Mesodermal cell (in vitro differentiated cells): ENCODE results near the gene LYPD4.

Experiments used
- H3K27ac ChIP-seq: 2 replicates; pipeline ENCODE4 v1.7.0; 2013; ENCODE audit warnings: mild to moderate bottlenecking, low read depth, low read length, moderate library complexity; ENCODE audit not compliant: severe bottlenecking
- H3K36me3 ChIP-seq: 2 replicates; pipeline ENCODE4 v1.7.1; 2013; ENCODE audit warnings: mild to moderate bottlenecking, low read length, moderate library complexity; ENCODE audit not compliant: control insufficient read depth, insufficient read depth
- H3K4me1 ChIP-seq: one replicate; pipeline ENCODE4 v1.7.1; 2013; ENCODE audit warnings: mild to moderate bottlenecking, low read length; ENCODE audit not compliant: insufficient read depth, control insufficient read depth, poor library complexity, severe bottlenecking
- H3K4me3 ChIP-seq: 2 replicates; pipeline ENCODE4 v1.7.0; 2013; ENCODE audit warnings: low read length, control low read depth, mild to moderate bottlenecking; ENCODE audit not compliant: insufficient read depth, poor library complexity, severe bottlenecking; ENCODE audit errors: extremely low read depth
- H3K9me3 ChIP-seq: 2 replicates; pipeline ENCODE4 v1.7.1; 2013; ENCODE audit warnings: mild to moderate bottlenecking, low read length, moderate library complexity; ENCODE audit not compliant: control insufficient read depth
- WGBS, 2 experiments: methylation state at CpG; one replicate each; pipeline ENCODE4 v1.1.5; 2013; ENCODE audit warnings: missing lambda C conversion rate in 2 of 2; ENCODE audit not compliant: insufficient coverage in 2 of 2; 5-methylcytosine and 5-hydroxymethylcytosine counted together

LYPD4 gene

GRCh38 chr19:41872384-41872774, 27.9 kb upstream of the LYPD4 start:
- WGBS, 2 experiments, result 92 to 95% methylated on average over 12 of the region's 12 CpGs

GRCh38 chr19:41871573-41872383, 27.3 kb upstream of the LYPD4 start:
- Histone ChIP-seq H3K27ac (peak overlapping the region; percentile 23), H3K4me3 (no peak overlapping the region), H3K9me3 (no peaks in the 10 kb centered on the region), H3K4me1 (no peaks in the 10 kb centered on the region), H3K36me3 (peaks cover 58% of the 10 kb centered on the region)
- WGBS, 2 experiments, result 93 to 98% methylated on average over 12 to 15 of the region's 16 CpGs

More at GRCh38 chr19:41872384-41872774, 27.9 kb upstream of the LYPD4 start:
- Histone ChIP-seq H3K9me3 (no peaks in the 10 kb centered on the region), H3K27ac (no peak overlapping the region), H3K4me1 (no peaks in the 10 kb centered on the region), H3K36me3 (peaks cover 52% of the 10 kb centered on the region), H3K4me3 (no peak overlapping the region)

- Histone ChIP-seq H3K36me3 (peaks cover 69% of the 10 kb centered on the region), H3K9me3 (no peaks in the 10 kb centered on the region), H3K27ac (no peak overlapping the region), H3K4me1 (no peaks in the 10 kb centered on the region), H3K4me3 (no peak overlapping the region)
- 80% methylated on average over 1 of the region's 3 CpGs; no CpG with 5 or more reads in 1 of the 2 experiments for WGBS, 2 experiments
Observed at GRCh38 chr19:41870401-41870873, 26.0 kb upstream of the LYPD4 start.

DNA sequence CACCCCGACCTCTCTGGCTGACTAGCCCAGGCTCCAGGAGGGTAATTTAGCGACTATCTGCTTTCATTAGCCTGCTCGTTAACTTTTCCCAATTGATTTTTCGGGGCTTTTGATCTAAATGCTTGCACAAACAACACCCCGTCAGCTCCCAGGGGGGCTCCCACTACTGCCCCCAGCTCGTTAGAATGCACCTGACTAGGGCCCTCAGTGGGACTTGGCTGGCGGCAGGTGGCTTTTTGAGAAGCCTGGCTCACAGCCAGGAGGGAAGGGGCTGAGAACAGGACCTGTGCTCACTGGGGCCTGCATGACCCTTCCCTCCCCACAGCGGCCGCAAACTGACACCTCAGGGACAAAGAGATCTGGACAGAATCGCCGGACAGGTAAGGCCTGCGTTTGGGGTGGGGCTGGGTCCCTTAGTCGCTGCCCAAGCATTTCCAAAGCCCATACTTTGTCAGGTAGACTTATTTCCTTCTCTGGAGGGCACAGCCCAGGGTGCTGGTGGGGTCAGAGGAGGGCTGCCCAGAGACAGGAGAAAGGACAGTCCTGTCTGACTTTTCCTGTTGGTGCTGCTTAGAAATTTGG, 25.0 kb upstream of the LYPD4 start:
- peaks cover 79% of the 10 kb centered on the region for H3K36me3 ChIP-seq
- peak overlapping the region; percentile 41 for H3K27ac ChIP-seq
- H3K4me1 ChIP-seq, result peaks cover 10% of the 10 kb centered on the region
- H3K9me3 ChIP-seq, result no peaks in the 10 kb centered on the region
- H3K4me3 ChIP-seq, result no peak overlapping the region
- WGBS, 2 experiments, result 95 to 97% methylated on average over 7 to 12 of the region's 13 CpGs

GRCh38 chr19:41868989-41869300, 24.5 kb upstream of the LYPD4 start:
- peaks cover 84% of the 10 kb centered on the region for H3K36me3 ChIP-seq
- 95 to 97% methylated on average over 12 of the region's 12 CpGs for WGBS, 2 experiments
- H3K27ac ChIP-seq, result peak overlapping the region; percentile 41

DNA sequence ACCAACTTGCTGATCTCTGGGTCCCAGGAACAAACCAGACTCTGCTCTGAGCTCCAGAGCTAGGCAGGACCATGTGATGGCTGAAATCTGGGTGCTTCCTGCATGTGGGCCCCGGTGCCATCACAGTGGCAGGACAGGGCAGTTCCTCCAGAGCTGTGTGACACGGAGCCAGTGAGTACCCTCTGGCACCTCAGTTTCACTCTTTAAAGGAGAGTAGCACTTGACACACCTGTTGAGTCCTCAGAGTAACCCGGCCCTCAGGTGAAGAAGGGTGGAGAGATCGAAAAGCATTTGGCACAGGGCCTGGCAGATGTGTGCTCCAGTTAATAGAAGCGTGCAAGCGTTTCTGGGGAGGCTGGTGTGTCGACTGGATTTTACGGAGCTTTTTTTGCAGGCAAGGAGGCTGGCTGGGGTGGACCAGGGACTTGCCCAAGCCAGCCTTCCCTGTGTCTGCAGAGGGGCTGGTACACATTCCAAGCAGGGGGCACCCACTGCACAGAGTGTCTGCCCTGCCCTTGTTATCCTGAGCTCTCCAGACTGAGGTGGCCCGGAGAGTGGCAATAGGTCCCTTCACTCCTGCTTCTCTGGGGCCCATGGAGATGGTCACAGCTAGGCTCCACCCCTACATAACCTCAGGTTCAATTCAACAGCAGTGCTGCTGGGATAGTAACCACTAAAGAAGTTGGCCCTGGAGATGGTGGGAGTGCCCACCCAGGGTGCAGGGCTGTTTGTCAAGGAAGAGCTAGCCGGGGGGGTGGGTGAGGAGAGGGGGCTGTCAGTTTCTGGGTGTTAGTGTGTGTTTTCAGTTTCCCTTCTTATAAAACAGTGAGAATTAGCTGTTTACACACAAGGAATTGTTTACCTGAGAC, 23.9 kb upstream of the LYPD4 start:
- peak overlapping the region; percentile 49 for H3K27ac ChIP-seq
- H3K36me3 ChIP-seq, result peaks cover 90% of the 10 kb centered on the region
- no peaks in the 10 kb centered on the region for H3K9me3 ChIP-seq
- H3K4me1 ChIP-seq, result peaks cover 21% of the 10 kb centered on the region
- WGBS, 2 experiments, result 97 to 98% methylated on average over 9 to 10 of the region's 10 CpGs
- H3K4me3 ChIP-seq, result no peak overlapping the region

More at GRCh38 chr19:41868989-41869300, 24.5 kb upstream of the LYPD4 start:
- Histone ChIP-seq H3K4me3 (no peak overlapping the region), H3K9me3 (no peaks in the 10 kb centered on the region), H3K4me1 (peaks cover 15% of the 10 kb centered on the region)

- 92 to 98% methylated on average over 3 of the region's 3 CpGs for WGBS, 2 experiments
- Histone ChIP-seq H3K4me3 (no peak overlapping the region), H3K36me3 (peaks cover 98% of the 10 kb centered on the region), H3K9me3 (no peaks in the 10 kb centered on the region), H3K4me1 (peaks cover 39% of the 10 kb centered on the region), H3K27ac (peak overlapping the region; percentile 6)
Observed at GRCh38 chr19:41866284-41866683, 21.8 kb upstream of the LYPD4 start.

GRCh38 chr19:41864374-41864773, 19.9 kb upstream of the LYPD4 start:
- 100% methylated on average over 2 to 3 of the region's 5 CpGs for WGBS, 2 experiments
- Histone ChIP-seq H3K36me3 (peaks cover 86% of the 10 kb centered on the region), H3K9me3 (no peaks in the 10 kb centered on the region), H3K4me1 (peaks cover 41% of the 10 kb centered on the region), H3K4me3 (no peak overlapping the region), H3K27ac (peak overlapping the region; percentile 10)

GRCh38 chr19:41863209-41863931, 18.9 kb upstream of the LYPD4 start:
- H3K36me3 ChIP-seq, result peaks cover 76% of the 10 kb centered on the region
- H3K27ac ChIP-seq, result no peak overlapping the region
- H3K4me1 ChIP-seq, result peaks cover 41% of the 10 kb centered on the region
- H3K4me3 ChIP-seq, result peak overlapping the region; percentile 5
- no peaks in the 10 kb centered on the region for H3K9me3 ChIP-seq
- 96 to 100% methylated on average over 6 to 11 of the region's 11 CpGs for WGBS, 2 experiments

DNA sequence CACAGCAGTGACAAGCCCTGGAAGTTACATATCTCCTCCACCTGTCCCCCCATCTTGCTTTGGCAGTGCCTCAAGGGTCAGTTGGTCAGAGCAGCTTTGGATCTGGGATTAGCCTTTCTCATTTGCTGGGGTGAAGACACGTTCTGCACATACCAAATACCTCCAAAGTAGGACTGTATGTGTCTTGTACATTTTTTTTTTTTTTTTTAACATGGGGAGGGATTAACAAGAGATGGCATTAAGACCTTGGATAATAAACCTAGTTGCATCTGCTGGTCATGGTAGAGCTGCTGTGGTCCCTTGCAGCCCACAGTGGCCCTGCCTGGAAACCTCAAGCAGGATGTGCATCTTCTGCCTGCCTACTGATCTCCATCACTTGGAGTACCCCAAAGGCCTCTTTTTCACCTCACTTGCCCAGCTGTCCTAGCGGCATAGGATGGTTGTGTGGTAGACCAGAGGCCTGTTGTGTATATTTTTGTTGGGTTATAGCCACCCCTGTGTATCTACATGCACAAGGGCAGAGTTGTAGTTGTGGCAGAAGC, 18.0 kb upstream of the LYPD4 start:
- Histone ChIP-seq H3K4me1 (peaks cover 41% of the 10 kb centered on the region), H3K4me3 (peak overlapping the region; percentile 96), H3K9me3 (no peaks in the 10 kb centered on the region), H3K36me3 (peaks cover 67% of the 10 kb centered on the region), H3K27ac (no peak overlapping the region)
- no CpG with 5 or more reads among the region's 2 CpGs for WGBS, 2 experiments
